HG02588 (cell line): ENCODE data around the gene ABCA5.

ENCODE experiments used
- ATAC-seq: cut with Tn5 transposase; IDR thresholded peaks from one replicate; pipeline ENCODE4 v1.9.1; 2021; ENCODE audit warnings: mild to moderate bottlenecking, moderate library complexity; ENCODE audit not compliant: unreplicated experiment

Gene ABCA5

DNA sequence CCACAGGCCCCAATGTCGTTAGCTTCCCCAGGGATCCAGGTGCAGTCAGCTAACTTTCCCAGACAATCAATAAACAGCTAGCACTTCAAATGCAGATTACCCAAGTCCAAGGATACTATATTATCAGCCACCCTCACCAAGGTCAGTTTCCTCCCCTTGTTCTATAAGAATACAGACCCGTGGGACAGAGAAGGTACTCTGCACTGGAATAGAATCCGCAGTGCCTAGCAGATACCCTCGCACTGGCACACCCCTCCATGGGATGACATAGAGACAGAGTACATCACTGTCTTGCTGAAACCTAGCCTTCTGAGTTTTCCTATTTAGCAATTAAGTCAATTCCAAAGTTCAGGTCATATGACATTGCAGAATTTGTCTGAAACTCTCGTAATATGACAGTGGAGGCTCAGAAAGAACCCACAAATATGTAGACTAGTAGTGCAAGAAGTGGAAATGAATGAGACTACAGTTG lies 58.4 kb downstream of the ABCA5 start:
- ATAC-seq, result no peak

DNA sequence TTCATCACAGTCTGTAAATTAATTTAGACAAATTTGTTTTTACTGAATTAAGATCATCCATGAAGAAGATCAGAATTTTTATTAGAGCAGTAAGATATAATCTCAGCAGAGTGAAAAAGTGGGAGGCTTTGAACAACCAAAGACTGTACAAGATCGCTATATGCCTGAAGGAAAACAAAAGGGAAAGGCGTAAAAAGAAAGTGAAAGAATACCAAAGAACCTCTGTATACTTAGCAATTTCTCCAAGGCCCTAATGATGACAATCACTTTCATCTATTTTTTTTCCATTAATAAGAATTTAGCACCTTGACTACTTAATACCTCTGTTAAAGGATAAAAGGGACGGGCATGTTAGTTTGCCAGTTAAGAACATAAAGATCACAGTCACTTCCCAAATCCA lies 59.7 kb downstream of the ABCA5 start:
- no peak for ATAC-seq

DNA sequence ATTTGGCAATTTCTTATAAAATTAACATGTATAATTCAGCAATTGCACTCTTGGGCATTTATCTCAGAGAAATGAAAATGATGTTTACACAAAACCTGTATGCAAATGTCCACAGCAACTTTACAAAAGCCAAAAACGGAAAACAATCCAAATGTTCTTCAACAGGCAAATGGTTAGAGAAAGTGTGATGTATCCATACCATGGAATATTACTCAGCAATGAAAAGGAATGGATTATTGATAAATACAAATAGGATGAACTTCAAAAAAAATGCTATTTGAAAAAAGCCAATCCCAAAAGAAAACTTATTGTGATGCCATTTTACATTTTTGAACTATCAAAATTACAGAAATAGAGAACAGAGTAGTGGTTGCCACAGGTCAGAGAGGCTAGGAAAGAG lies 61.1 kb downstream of the ABCA5 start:
- no peak for ATAC-seq

DNA sequence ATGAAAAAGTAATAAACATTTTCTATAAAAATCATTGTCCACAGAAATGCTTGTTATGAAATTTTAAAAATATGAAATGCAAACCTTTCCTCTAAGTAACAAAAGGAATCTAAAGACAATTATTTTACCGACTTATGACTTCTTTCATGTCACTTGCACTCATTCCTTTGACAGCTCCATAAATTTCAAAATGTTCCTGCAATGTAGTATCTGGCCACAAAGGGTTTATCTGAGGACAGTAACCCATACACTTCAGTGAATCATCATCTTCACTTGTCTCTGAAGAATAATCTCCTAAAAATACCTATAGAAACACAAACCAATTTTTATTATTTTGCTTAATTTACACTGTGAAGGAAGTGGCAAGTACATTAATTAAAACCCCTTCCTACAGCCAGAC lies 72.7 kb downstream of the ABCA5 start:
- ATAC-seq, result no peak

DNA sequence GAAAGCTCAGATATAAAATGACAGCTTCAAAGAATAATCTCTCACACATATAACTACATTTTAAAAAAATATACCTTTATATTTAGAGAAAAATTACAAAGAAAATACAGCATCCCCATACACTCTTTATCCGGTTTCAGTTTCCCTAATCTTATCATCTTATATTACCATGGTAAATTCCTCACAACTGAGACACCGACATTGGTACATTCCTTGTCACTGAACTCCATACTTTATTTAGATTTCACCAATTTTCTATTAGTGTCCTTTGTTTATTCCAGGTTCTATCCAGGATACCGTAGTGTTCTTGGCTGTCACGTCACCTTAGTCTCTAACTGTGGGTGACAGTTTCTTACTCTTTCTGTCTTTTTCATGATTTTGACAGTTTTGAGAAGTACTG lies 76.3 kb downstream of the ABCA5 start:
- ATAC-seq, result no peak

DNA sequence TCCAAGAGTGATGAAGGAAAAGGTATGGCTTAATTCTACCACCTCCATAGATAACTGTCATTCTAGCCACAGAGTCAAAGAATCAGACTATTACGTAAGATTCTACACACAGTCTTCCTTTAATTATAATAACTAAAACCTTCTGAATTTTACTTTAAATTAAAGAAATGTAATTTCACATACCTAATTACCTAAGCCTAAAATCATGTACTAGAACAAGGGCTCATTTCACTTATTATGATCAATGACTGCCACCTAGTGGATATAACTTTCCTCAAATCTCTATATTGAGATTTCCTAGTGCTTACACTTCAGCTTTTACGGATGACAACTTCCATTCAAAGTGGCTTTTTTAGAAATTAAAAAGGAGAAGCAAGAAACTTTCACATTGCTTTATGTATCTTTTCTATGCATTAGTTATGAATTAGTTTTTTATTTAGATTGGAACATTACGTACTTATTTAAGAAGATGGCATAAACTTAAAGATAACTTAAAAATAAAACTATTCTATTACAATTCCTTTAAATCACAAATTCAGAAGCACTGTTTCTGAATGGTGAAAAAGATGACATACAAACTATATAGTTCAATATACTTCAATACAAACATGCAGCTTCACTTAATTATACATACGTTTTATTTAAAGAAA lies 80.1 kb downstream of the ABCA5 start:
- ATAC-seq, result no peak

DNA sequence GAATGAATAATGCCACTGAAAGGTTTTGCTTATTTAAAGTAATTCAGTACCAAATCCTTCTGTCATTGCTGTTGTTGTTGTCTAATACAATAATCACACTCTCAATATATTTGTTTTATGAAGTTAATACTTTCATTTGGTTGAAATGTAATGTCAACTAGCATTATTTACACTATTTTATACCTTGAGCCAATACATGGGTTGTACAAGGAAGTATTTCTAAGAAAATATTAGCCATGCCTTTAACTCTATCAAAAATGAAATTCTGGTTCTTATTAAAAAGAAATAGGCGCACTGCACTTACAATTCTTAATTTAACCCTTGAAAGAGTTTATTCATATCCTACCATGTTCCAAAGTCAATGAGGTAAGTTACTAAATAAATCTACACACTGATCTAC lies 80.7 kb downstream of the ABCA5 start:
- ATAC-seq, result no peak

DNA sequence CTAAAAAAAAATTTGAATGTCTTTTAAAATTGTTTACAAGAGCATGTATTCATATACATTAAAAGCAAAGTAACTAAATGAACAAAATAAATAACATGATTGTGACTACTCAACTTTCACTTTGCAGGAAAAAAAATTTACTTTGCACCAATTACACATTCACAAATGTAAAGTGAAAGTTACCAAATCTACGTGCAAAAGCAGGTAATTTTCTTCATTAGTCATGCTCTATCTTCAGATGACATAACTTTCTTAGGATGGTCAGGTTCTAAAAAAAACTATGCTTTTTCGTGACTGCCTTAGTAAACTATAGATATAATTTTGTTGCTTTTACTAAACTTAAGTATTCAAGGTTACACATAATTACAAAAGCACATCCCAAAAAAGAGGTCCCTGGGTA lies 81.3 kb downstream of the ABCA5 start:
- ATAC-seq, result no peak

DNA sequence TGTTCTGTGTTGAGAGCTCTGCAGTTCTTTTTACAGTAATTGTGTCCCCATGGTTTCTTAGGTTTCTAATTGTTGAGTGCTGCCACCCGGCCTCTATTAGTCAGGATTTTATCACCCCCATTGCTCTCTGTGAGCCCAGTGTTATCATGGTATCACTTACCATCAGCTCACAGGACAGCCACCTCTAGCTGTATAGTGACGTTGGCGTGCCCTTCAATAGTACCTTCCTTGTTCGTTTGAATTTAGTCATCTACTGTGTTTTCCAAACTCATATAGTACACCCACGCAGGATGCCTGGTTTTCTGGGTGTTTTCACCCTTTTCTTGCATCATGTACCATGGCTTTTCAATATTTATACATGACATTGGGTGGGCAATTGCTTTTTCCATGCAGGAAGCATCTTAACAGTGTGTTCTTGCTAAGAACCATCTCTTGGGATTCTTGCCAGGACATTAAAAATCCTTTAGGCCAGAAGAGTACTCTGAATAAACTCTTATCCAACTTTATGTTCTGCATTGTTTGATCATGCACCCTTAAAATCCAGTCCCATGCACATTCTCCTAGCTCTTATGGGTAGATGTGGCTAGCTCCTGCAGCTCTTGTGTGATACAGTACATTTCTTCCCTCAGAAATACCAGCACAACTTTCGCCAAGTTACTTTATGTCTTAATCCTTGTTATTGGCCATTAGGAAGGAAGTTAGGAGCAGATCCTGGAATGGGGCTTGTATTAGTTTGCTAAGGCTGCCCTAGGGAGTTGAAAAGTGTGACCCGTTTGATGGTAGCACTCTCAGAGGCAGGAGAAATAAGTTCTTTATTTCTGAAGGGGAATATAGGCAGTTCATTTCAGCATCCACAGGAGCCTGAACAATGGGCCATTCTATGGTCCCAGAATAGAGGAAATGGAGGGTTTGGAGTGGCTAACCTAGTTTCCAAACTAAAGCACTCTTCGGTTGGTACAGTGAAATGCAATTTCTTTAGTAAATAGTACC lies 87.0 kb downstream of the ABCA5 start:
- no peak for ATAC-seq

DNA sequence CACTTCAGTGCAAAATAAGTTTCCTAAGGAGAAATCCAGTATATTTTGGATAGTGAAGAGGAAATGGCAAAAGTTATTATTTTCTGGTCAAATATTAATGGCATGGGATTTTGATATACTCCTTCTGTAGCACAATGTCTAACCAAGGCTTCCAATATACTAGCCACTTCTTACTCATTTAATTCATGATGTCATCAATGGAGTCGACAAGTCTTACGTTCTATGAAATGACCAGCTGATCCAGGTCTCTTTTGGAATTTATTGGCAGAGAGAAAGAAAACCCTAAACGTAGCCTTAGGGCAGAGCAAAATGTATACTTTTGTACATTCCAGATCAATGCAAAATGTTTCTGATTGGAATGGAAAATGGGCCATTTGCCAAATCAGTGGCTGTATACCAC lies 90.0 kb downstream of the ABCA5 start:
- ATAC-seq, result no peak

DNA sequence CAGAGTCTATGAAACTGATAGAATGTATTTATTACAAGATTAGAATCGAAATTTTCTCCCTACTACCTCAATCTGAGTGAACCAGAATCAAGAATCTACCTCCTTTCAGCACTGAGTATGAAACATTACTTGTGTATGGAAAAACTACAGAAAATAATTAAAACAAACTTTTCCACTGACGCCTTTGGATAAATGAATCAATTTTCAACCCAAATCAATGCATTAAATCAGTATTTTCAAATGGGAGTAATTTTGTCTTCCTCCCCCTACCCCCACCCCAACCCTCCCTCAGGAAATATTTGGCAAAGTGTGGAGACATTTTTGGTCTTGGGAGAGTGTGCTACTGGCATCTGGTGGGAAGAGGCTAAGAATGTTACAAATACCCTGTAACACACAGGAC lies 90.5 kb downstream of the ABCA5 start:
- ATAC-seq, result no peak

DNA sequence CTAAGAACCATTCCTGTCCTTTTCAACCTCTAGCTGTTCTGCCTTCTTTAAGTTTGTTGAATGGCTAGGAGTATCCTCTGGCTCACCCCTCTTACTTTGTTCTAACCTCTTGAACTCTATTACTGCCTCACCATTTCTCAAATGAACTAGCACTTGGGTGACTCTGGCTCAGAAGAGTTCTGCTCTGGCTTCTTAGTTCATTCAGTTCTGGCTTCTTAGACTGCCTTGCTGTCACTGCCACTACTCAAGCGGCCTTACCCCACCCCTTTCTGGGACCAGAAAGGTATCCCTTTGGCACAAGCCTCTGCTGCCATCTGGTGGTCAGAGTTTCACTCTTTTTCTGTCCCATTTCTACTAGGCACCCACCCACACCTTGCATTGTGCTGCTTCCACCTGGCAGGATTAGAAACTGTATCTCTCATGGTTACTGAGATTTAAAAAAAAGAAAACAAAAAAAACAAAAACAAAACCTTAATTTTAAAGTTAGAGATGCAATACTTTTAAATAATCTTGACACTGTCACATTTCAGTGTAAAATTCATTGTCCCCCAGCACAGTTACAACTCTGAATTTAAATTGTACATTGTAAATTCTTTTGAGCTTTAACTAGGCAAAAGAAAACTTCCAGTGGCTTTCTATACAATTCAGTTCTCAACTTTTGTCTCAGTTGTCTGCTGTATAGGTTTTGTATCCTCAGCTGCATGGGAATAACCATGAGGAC lies 91.4 kb downstream of the ABCA5 start:
- peak; percentile 94 for ATAC-seq

DNA sequence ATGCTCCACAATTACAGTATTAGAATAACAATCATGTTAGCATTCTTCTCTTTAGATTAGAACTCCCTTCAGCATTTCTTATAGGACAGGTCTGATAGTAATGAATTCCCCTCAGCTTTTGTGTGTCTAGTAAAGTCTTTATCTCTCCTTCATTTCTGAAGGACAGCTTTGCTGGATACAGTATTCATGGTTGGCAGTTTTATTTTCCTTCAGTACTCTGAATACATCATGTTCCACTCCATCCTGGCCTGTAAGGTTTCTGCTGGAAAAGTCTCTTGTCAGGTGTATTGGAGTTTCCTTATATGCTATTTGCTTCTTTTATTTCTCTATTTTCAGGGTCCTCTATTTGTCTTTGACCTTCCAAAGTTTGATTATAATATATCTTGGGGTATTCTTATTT lies 94.3 kb downstream of the ABCA5 start:
- ATAC-seq, result no peak

DNA sequence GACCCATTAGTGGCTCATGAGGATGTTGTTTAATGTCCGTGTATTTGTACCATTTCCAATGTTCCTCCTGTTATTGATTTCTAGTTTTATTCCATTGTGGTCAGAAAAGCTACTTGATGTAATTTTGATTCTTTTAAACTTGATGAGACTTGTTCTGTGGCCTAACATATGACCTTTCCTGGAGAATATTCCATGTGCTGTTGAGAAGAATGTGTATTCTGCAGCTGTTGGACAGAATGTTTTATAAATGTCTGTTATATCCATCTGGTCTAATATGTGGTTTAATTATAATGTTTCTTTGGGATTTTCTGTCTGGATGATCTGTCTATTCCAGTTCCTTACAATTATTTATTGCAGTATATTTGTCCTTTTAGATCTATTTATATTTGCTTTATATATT lies 95.4 kb downstream of the ABCA5 start:
- no peak for ATAC-seq

DNA sequence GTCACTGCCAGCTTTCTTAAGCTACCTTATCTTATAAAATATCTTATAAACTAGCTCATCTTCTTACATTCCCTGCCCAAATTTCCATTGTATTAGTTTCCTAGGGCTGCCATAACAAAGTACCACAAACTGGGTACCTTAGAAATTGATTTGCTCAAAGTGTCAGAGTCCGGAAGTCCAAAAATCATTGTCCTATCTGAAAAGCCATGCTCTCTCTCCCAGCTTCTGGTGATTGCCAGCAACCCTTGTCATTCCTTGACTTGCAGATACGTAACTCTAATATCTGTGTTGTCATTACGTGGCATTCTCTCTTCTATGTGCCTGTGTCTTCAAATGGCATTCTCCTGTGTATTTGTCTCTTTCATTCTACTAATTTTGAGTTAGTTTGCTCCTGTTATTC lies 96.0 kb downstream of the ABCA5 start:
- ATAC-seq, result no peak

DNA sequence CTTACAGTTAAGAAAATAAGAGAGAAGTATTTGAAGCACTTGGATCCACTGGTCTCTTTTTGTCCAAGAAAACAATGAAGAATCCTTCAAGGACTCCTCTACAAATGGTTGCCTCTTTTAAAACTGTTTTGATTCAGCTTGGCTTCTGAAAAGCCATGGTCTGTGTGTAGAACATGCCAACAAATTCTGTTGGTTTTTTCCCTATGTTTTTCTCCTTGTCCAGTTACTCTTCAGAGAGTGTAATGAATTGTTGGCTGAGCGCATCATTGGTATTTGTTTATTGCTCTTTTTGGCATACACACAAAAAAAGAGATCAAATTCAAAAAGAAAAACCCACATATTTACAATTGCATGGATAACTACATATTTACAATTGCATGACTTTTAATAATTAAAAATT lies 98.4 kb downstream of the ABCA5 start, which contains the start of gene ABCA10:
ABCA10 (minus strand) TSS at position 249 of the 400 bp plus-strand sequence. CDS start 3,466 bp downstream, outside the sequence.
- no peak for ATAC-seq

DNA sequence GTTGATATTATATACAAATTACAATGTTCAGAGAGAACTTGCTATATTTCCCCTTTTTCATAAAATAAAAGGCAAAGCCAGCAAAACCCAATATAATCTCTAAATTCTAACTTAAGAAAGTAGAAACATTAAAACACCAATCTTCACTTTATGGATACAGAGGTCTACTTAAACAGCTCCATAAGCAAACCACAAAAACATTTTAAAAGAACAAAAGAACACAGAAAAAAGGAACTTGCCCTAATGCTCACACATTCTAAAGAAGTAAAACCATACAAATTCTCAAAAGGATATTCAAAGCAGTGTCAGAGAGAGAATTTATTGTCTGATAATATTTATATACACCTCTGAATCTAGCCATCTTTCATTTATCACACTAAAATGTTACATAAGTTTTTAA lies 98.9 kb downstream of the ABCA5 start:
- no peak for ATAC-seq

DNA sequence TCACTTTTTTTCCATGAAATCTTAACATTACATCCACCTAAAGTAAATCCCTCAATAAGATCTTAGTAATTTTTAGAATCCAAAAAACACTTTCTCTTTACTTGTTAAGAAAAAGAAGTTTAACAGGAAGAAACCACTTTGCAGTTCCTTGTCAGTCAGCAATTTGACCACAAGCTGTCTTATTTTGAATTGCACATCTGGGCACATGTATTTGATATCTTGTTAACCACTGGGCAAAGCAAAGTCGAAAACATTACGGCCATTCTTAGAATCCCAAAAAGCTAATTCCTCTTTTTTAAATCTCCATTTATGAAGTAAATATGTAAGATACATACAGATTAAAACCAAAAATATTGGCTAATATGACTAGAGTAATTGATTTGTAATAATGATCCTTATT lies 99.4 kb downstream of the ABCA5 start:
- ATAC-seq, result no peak

DNA sequence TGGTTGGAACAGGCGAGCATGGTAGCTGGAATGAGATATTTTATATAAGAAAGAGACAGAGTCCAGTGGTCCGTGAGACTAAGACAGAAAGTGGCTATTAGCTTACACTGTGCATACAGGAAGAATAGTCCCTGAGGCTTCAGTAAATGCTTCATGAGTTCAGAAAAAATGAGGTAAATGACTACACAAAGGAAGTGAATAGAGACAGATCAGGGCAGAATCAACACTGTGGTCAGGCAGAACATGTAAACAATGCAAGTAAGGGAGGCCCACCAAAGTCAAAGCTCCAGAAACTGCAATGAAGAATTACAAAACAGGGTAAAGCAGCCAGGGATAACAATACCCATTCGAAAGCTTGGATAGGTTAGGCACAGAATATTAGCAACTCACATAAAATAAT lies 103.1 kb downstream of the ABCA5 start:
- ATAC-seq, result peak; percentile 94

DNA sequence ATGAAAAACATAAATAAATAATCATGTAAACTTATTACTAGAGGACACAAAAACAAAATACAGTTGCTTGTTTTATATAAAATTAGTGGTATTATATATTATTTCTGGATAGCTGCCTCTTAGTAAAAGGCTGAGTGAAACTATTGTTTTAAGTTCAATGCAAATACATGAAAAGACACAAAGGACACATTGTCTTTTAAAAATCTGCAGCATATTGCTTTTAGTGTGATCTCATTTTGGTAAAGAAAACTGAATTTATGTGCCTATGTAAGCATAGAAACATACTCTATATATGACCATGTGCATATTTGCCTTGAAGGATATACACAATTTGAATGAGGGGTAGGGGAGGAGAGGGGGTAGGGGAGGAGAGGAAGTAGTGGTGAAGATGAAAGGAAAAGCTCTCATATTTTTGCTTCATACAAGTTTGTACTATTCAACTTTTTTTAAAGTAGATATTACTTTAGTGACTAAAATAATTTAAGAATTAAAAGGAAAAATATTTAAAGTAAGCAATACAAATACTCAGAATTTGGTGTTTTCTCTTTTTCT lies 104.2 kb downstream of the ABCA5 start:
- ATAC-seq, result no peak

DNA sequence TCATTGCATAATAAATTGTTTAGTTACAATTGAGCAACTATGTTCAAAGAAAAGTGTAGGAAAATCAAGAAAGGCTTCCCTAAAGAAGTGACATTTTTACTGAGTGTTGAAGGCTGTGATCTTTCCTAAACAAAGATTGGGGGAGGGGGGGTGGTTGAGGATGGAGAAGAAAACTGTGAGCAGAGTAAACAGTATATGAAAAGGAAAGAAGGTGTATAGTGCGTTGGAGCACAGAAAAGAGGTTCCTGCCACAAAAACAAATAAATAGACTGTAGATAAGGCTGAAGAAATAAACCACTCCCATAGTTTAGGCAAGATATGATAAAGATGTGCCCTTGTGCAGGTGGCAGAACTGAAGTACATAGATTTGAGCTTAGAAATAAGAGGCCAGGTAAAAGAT lies 106.8 kb downstream of the ABCA5 start:
- no peak for ATAC-seq
